HG03354 (cell line): Measurements from ENCODE around the gene CYB561.

Source experiments
- ATAC-seq: cut with Tn5 transposase; IDR thresholded peaks from one replicate; pipeline ENCODE4 v1.9.1; 2021; ENCODE audit warnings: mild to moderate bottlenecking; ENCODE audit not compliant: unreplicated experiment, poor library complexity, severe bottlenecking

CYB561 gene

DNA sequence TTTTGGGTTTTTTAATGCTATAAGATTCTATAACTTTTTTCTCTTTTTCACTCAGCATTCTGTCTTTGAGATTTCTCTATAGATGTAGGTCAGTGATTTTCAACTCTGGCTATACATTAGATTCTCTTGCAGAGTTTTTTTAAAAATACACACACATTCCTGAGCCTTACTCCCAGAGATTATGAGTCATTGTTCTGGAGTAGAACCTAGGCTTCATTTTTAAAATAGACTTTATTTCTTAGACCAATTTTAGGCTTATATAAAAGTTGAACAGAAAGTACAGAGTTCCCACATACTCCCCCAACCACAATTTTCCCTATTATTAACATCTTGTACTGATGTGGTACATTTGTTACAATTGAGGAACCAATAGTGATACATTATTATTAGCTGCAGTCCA is 63.3 kb downstream of the CYB561 start:
- no peak for ATAC-seq
